HepG2 (cell line): Measurements from ENCODE around the gene KRTAP9-2. TPM values are rescaled to one million over a fixed set of nuclear protein-coding genes. Genes with fewer than 3 reads are reported as not detected.

ENCODE experiments used
- ATAC-seq: fragments of 200-7000 bp; cut with Tn5 transposase; 3 replicates; pipeline ENCODE4 v1.9.1; 2020; ENCODE audit warnings: mild to moderate bottlenecking, moderate library complexity
- BruUV-seq: library from RNA; stranded (reverse); fragments of 400-500 nt; replicated peaks from 2 replicates; lab custom pipeline; 2021; lab: Mats Ljungman, UMichigan
- CTCF ChIA-PET: fragments of 300-600 bp; formaldehyde crosslinking; extraction: SDS; loops from one replicate; lab custom pipeline; 2021; ENCODE audit warnings: low total read pairs, inconsistent platforms, low intra/inter-chr PET ratio; lab: Yijun Ruan, JAX
- POLR2A ChIA-PET: fragments of 350-600 bp; sonication (Branson Sonifier 250); formaldehyde crosslinking; loops from one replicate; lab custom pipeline; 2020; ENCODE audit warnings: antibody characterized with exemption, inconsistent platforms; lab: Yijun Ruan, JAX
- DNase-seq: peaks from one replicate; pipeline ENCODE4 v3.0.0-alpha.2; 2015; ENCODE audit warnings: low spot score
- FAIRE-seq: peaks from 3 replicates; lab custom pipeline; 2011; peaks lifted over from hg19 to GRCh38; lab: Jason Lieb, UNC
- H2AFZ ChIP-seq: one replicate; pipeline ENCODE4 v1.6.1; 2011; ENCODE audit warnings: low read length, inconsistent platforms
- H3K27ac ChIP-seq: fragments of 300-600 bp; 3 replicates; pipeline ENCODE4 v1.8.0; 2011; ENCODE audit warnings: mixed run types, mild to moderate bottlenecking, mixed read lengths, low read length, inconsistent platforms; ENCODE audit not compliant: insufficient read depth; ENCODE audit errors: extremely low read length
- H3K27me3 ChIP-seq, 2 experiments: fragments of 200-600 bp in 1 of 2; 2 replicates in 1 of 2; 3 replicates in 1 of 2; pipeline versions ENCODE4 v1.6.0 to v1.8.0; 2011; ENCODE audit warnings: low read length in 2 of 2, mild to moderate bottlenecking in 2 of 2, moderate library complexity in 2 of 2, inconsistent platforms in 1 of 2; ENCODE audit not compliant: insufficient read depth in 2 of 2, control insufficient read depth in 1 of 2
- H3K36me3 ChIP-seq, 2 experiments: fragments of 200-600 bp in 1 of 2; replicated peaks in 1 of 2; 2 replicates in 1 of 2; 3 replicates in 1 of 2; pipeline versions ENCODE4 v1.5.1 to v1.8.0; 2011; ENCODE audit warnings: low read length in 2 of 2, inconsistent platforms in 1 of 2; ENCODE audit not compliant: insufficient read depth in 2 of 2, control insufficient read depth in 1 of 2
- H3K4me1 ChIP-seq: 2 replicates; pipeline ENCODE4 v1.5.1; 2012; ENCODE audit warnings: low read length, inconsistent platforms; ENCODE audit not compliant: insufficient read depth
- H3K4me2 ChIP-seq: 2 replicates; pipeline ENCODE4 v1.6.0; 2011; ENCODE audit warnings: low read depth, low read length, inconsistent platforms
- H3K4me3 ChIP-seq, 3 experiments: fragments of 200-600 bp in 1 of 3; sonication (generic), shearing (Covaris generic) in 1 of 3; replicated peaks in 1 of 3; 2 replicates each; pipeline ENCODE4 v1.5.1; 2011 to 2016; ENCODE audit warnings: low read length in 3 of 3, inconsistent platforms in 2 of 3, low read depth in 2 of 3, mild to moderate bottlenecking in 2 of 3, control low read depth in 1 of 3, mixed read lengths in 1 of 3; ENCODE audit not compliant: insufficient read depth in 1 of 3
- H3K79me2 ChIP-seq: one replicate; pipeline ENCODE4 v1.6.1; 2011; ENCODE audit warnings: low read length, inconsistent platforms; ENCODE audit not compliant: insufficient read depth
- H3K9ac ChIP-seq: 2 replicates; pipeline ENCODE4 v1.6.0; 2011; ENCODE audit warnings: mild to moderate bottlenecking, low read depth, low read length, inconsistent platforms; ENCODE audit not compliant: insufficient read depth
- H3K9me3 ChIP-seq: 2 replicates; pipeline ENCODE4 v1.5.1; 2012; ENCODE audit warnings: mild to moderate bottlenecking, low read length
- H4K20me1 ChIP-seq: 2 replicates; pipeline ENCODE4 v1.6.0; 2011; ENCODE audit warnings: inconsistent platforms, mild to moderate bottlenecking, low read length, moderate library complexity; ENCODE audit not compliant: insufficient read depth
- BHLHE40 ChIP-seq: IDR thresholded peaks from 2 replicates; pipeline ENCODE4 v1.6.1; 2011; ENCODE audit warnings: low read length, improper control_type of control experiment
- E2F2 ChIP-seq: sonication (generic); formaldehyde crosslinking; IDR thresholded peaks from 2 replicates; pipeline ENCODE4 v1.4.0; 2020; ENCODE audit warnings: missing genetic modification reagents, borderline replicate concordance
- MAFK ChIP-seq, 2 experiments: IDR thresholded peaks in 1 of 2; conservative IDR thresholded peaks in 1 of 2; 2 replicates each; pipeline ENCODE4 v1.6.1; 2011; ENCODE audit warnings: improper control_type of control experiment in 2 of 2, low read length in 2 of 2
- MNT ChIP-seq: fragments of 450-650 bp; IDR thresholded peaks from 2 replicates; pipeline ENCODE4 v1.6.1; 2016
- NBN ChIP-seq: fragments of 450-650 bp; conservative IDR thresholded peaks from 2 replicates; pipeline ENCODE4 v1.6.1; 2017
- SALL1 ChIP-seq: sonication (generic); formaldehyde crosslinking; IDR thresholded peaks from 2 replicates; pipeline ENCODE4 v1.8.0; 2022; ENCODE audit warnings: mild to moderate bottlenecking, missing genetic modification reagents
- THYN1 ChIP-seq: sonication (generic); formaldehyde crosslinking; IDR thresholded peaks from 2 replicates; pipeline ENCODE4 v1.8.1; 2023; ENCODE audit warnings: low read depth, mild to moderate bottlenecking, moderate library complexity, missing genetic modification reagents, borderline replicate concordance
- ZNF407 ChIP-seq: sonication (generic); formaldehyde crosslinking; IDR thresholded peaks from one replicate; pipeline ENCODE4 v1.5.1; 2020; ENCODE audit warnings: mild to moderate bottlenecking, missing genetic modification reagents; ENCODE audit errors: not compliant biosample characterization
- ZNF503 ChIP-seq: sonication (generic); formaldehyde crosslinking; IDR thresholded peaks from 2 replicates; pipeline ENCODE4 v1.4.0; 2020; ENCODE audit warnings: missing genetic modification reagents
- ZSCAN21 ChIP-seq: sonication (generic); formaldehyde crosslinking; IDR thresholded peaks from 2 replicates; pipeline ENCODE4 v1.8.0; 2022; ENCODE audit warnings: mild to moderate bottlenecking, missing genetic modification reagents, moderate library complexity, borderline replicate concordance
- WGBS: methylation state at CpG from one replicate; pipeline ENCODE4 v1.1.6; 2017; ENCODE audit warnings: low lambda C conversion rate; 5-methylcytosine and 5-hydroxymethylcytosine counted together
- in situ Hi-C: cut with HindIII; loops from 2 replicates; pipeline ENCODE4 v1.10.0; 2017; ENCODE audit warnings: low pct_unique_long_range_greater_than_20kb; ENCODE audit not compliant: extremely low pct_ligation_motif_present
- intact Hi-C: fragments of 100-400 bp; cut with micrococcal nuclease; formaldehyde crosslinking; loops from one replicate; pipeline ENCODE4 v1.10.0; 2022; ENCODE audit not compliant: unreplicated experiment
- polyA plus RNA-seq, 8 experiments: library from polyadenylated mRNA; depleted of rRNA in 3 of 8; stranded (reverse) in 7 of 8; unstranded in 1 of 8; fragments of >200 nt; fragmentation: Illumina TruSeq in 4 of 8; extraction: Trizol in 4 of 8; gene quantifications; 2 replicates each; pipeline versions ENCODE4 v1.2.1 to v1.2.3, GENCODE V29; 2011 to 2016; ENCODE audit warnings: low read depth in 4 of 8, missing spikeins in 1 of 8, mixed read lengths in 1 of 8; ENCODE audit not compliant: insufficient read depth in 1 of 8
- total RNA-seq, 5 experiments: library from RNA; depleted of rRNA; stranded (reverse); fragments of >200 nt; fragmentation: Illumina TruSeq; extraction: Trizol; gene quantifications; 2 replicates each; pipeline ENCODE4 v1.2.3, GENCODE V29; 2016; ENCODE audit warnings: low read depth in 1 of 5

The KRTAP9-2 gene
- total and polyA plus RNA-seq, 2 of the 13 experiments (the other 11 are each of a cell fraction or from before 2014, with no cell fraction given): not detected

- POLR2A ChIA-PET: no interaction called here
- Histone ChIP-seq H3K27me3 (peaks cover 0 to 33% of the 10 kb centered on the region in 2 experiments; a peak in 3 of 5 replicates), H3K79me2 (no peaks in the 10 kb centered on the region), H3K9me3 (0 out of 2 replicates have a peak, but pooled peaks cover 5% of the 10 kb centered on the region), H3K4me2 (no peak overlapping the region), H2AFZ (no peak overlapping the region), H3K36me3 (no peaks in the 10 kb centered on the region), H3K9ac (no peak overlapping the region), H3K27ac (no peak overlapping the region), H4K20me1 (no peaks in the 10 kb centered on the region), H3K4me3 (no peak overlapping the region), H3K4me1 (peaks cover 6% of the 10 kb centered on the region; the same call in 1 of the 2 replicates)
- DNase-seq (no peak), FAIRE-seq (no peak), ATAC-seq (no peak)
- CTCF ChIA-PET: no interaction called here
- in situ Hi-C loops (no loop called here), intact Hi-C loops (no loop called here)
- no TSS peak for BruUV-seq
- WGBS: 0% methylated on average over 1 of the region's 1 CpG
- TF ChIP-seq E2F2 (CRISPR knock-in tag) (no peak), ZNF503 (CRISPR knock-in tag) (no peak), MNT (peak; percentile 99), ZNF407 (CRISPR knock-in tag) (no peak), THYN1 (CRISPR knock-in tag) (no peak), SALL1 (no peak), BHLHE40 (no peak), NBN (no peak), ZSCAN21 (CRISPR knock-in tag) (no peak), MAFK (conservative IDR thresholded peaks at IDR 0.05 in 1 of 2, IDR thresholded peaks at IDR 0.05 in 1 of 2; ENCODE audit: low read length in 2 of 2) (0 out of 4 replicates have a peak, but pooled peaks of 1 of the 2 experiments have one; percentile 12)
Observed at GRCh38 chr17:41211845-41212466, 14.5 kb upstream of the KRTAP9-2 start.
